SHP77 treated with DMSO at 0.1 percent for 48 hours (cell line): ENCODE data around the gene IP6K3.

Experiments used
- DNase-seq: peaks from one replicate; lab custom pipeline; 2025; lab: John Stamatoyannopoulos, UW

The IP6K3 gene

GRCh38 chr6:33740794-33741193, 5.9 kb downstream of the IP6K3 start:
- no peak for DNase-seq

GRCh38 chr6:33740204-33740608, 6.5 kb downstream of the IP6K3 start:
- no peak for DNase-seq

- no peak for DNase-seq
Measured at GRCh38 chr6:33739571-33739970, 7.1 kb downstream of the IP6K3 start.

GRCh38 chr6:33738879-33739278, 7.8 kb downstream of the IP6K3 start:
- no peak for DNase-seq

GRCh38 chr6:33738153-33738552, 8.6 kb downstream of the IP6K3 start:
- DNase-seq, result no peak

GRCh38 chr6:33737267-33738026, 9.3 kb downstream of the IP6K3 start:
- no peak for DNase-seq

GRCh38 chr6:33735216-33735615, 11.5 kb downstream of the IP6K3 start:
- no peak for DNase-seq

- DNase-seq, result no peak
Measured at GRCh38 chr6:33733709-33734007, 13.0 kb downstream of the IP6K3 start.

- no peak for DNase-seq
Measured at GRCh38 chr6:33732817-33733708, 13.6 kb downstream of the IP6K3 start.

GRCh38 chr6:33732385-33732784, 14.3 kb downstream of the IP6K3 start:
- no peak for DNase-seq

- DNase-seq, result no peak
Measured at GRCh38 chr6:33731751-33732282, 14.9 kb downstream of the IP6K3 start.

GRCh38 chr6:33731035-33731434, 15.7 kb downstream of the IP6K3 start:
- no peak for DNase-seq

- no peak for DNase-seq
Measured at GRCh38 chr6:33730611-33731010, 16.1 kb downstream of the IP6K3 start.

GRCh38 chr6:33729059-33729458, 17.6 kb downstream of the IP6K3 start:
- no peak for DNase-seq

- no peak for DNase-seq
Measured at GRCh38 chr6:33728438-33728837, 18.3 kb downstream of the IP6K3 start.

- no peak for DNase-seq
Measured at GRCh38 chr6:33727932-33728331, 18.8 kb downstream of the IP6K3 start.

GRCh38 chr6:33727126-33727525, 19.6 kb downstream of the IP6K3 start:
- no peak for DNase-seq

- no peak for DNase-seq
Measured at GRCh38 chr6:33726696-33727095, 20.0 kb downstream of the IP6K3 start.

GRCh38 chr6:33725891-33726673, 20.6 kb downstream of the IP6K3 start:
- DNase-seq, result no peak

- no peak for DNase-seq
Measured at GRCh38 chr6:33725222-33725621, 21.5 kb downstream of the IP6K3 start.

GRCh38 chr6:33724102-33725023, 22.3 kb downstream of the IP6K3 start:
- no peak for DNase-seq
